MG63 (cell line): ENCODE measurements around the gene ZNF367. TPM values are rescaled to one million over a fixed set of nuclear protein-coding genes. Genes with fewer than 3 reads are reported as not detected.
"Not testable (repeated sequence)": the region's sequence is repeated elsewhere in the genome, so short reads cannot be mapped to it uniquely, and the experiment has no call there.

ENCODE experiments used
- DNase-seq: peaks from one replicate; pipeline ENCODE4 v3.0.0-alpha.2; 2020
- H3K27me3 ChIP-seq: fragments of 250-450 bp; sonication (Bioruptor Pico); 2 replicates; pipeline ENCODE4 v1.5.1; 2020; ENCODE audit warnings: mild to moderate bottlenecking, moderate library complexity
- H3K36me3 ChIP-seq: fragments of 250-450 bp; sonication (Bioruptor Pico); 2 replicates; pipeline ENCODE4 v1.5.1; 2020; ENCODE audit warnings: mild to moderate bottlenecking, moderate library complexity
- H3K4me3 ChIP-seq: fragments of 250-450 bp; sonication (Bioruptor Pico); 2 replicates; pipeline ENCODE4 v1.5.1; 2020; ENCODE audit warnings: mild to moderate bottlenecking, moderate library complexity
- H3K9me3 ChIP-seq: fragments of 250-450 bp; sonication (Bioruptor Pico); 2 replicates; pipeline ENCODE4 v1.5.1; 2020; ENCODE audit warnings: mild to moderate bottlenecking, moderate library complexity
- total RNA-seq: library from RNA; depleted of rRNA; stranded (reverse); fragments of >200 nt; shearing (Covaris generic); gene quantifications from 2 replicates; pipeline ENCODE4 v1.2.3, GENCODE V29; 2014; ENCODE audit warnings: low replicate concordance; rRNA removed

ZNF367 gene
- total RNA-seq, 1 experiment from 2014 or later, result 25.8 TPM

DNA sequence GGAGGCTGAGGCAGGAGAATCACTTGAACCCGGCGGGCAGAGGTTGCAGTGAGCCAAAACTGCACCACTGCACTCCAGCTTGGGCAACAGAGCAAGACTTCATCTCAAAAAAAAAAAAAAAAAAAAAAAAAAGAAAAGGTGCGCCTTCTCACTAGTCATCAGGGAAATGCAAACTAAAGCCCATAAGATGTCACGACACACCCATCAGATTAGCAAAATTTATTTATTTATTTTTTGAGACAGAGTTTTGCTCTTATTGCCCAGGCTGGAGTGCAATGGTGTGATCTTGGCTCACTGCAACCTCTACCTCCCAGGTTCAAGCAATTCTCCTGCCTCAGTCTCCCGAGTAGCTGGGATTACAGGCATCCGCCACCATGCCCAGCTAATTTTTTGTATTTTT lies 57.6 kb downstream of the ZNF367 start:
- H3K4me3 ChIP-seq, DNase-seq, H3K9me3 ChIP-seq, H3K36me3 ChIP-seq, H3K27me3 ChIP-seq: not testable (repeated sequence)

DNA sequence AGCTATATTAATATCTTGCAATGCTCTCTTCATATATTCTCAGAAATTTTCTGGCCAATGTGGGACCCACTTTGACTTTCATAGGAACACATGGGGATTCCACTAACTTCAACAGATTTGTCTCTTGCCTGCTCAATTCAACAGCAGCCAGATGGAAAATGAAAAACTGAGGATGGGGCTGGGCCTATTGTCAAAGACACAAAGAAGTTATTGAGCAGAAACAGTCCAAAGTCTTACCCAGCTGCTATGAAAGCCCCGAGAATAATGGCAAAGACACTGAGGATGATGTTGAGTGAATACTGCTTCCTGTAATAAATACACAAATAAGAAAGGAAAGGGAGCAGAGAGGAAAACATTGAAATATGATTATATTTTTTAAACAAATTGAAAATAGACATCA lies 67.3 kb downstream of the ZNF367 start:
- no peak for DNase-seq

DNA sequence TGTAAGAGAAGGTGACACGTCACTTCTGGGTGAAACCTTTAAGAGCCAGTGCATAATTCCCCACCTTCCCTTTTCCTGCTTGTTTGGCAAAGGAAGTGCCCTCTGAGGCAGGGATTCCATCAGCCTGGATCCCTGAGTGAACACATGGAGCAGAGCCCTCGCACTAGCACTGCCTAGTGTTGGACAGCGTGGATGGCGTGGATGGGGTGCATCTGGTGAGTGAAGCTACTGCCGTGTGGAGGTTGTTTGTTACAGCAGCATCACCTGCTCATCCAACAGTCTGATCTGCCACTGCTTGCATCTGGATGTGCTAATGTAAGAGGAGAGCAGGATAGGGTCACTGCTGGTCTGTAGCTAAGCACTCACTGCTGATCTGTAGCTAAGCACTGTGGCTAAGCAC lies 69.9 kb downstream of the ZNF367 start:
- no peak for DNase-seq
- Histone ChIP-seq H3K4me3 (no peak overlapping the region), H3K36me3 (peaks cover 3% of the 10 kb centered on the region; the same call in 1 of the 2 replicates), H3K9me3 (no peaks in the 10 kb centered on the region), H3K27me3 (no peaks in the 10 kb centered on the region)

More for the DNA sequence above, 67.3 kb downstream of the ZNF367 start:
- Histone ChIP-seq H3K27me3 (no peaks in the 10 kb centered on the region), H3K4me3 (no peak overlapping the region), H3K36me3 (no peaks in the 10 kb centered on the region; the same call in 1 of the 2 replicates), H3K9me3 (no peaks in the 10 kb centered on the region)

DNA sequence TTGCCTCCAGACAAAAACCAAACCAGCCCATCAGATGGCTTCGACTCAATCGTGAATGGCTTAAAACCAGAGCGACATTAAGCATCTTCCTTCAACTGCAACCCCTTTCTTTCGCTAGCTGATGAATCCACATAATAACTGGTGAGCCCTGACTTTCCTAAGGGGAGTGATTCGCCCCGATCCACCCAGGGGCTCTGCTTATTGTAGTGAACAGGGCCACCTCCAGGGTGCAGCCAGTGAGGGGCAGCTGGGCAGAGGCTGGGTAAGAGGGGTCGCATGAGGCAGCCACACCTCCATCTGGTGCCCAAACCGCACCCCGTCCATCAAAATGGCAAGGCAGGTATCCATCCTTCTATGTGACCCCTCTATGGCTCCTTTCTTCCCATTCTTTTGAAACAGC lies 72.6 kb downstream of the ZNF367 start:
- no peak for DNase-seq
- Histone ChIP-seq H3K27me3 (no peaks in the 10 kb centered on the region), H3K4me3 (no peak overlapping the region), H3K36me3 (peaks cover 5% of the 10 kb centered on the region; the same call in 1 of the 2 replicates), H3K9me3 (no peaks in the 10 kb centered on the region)

DNA sequence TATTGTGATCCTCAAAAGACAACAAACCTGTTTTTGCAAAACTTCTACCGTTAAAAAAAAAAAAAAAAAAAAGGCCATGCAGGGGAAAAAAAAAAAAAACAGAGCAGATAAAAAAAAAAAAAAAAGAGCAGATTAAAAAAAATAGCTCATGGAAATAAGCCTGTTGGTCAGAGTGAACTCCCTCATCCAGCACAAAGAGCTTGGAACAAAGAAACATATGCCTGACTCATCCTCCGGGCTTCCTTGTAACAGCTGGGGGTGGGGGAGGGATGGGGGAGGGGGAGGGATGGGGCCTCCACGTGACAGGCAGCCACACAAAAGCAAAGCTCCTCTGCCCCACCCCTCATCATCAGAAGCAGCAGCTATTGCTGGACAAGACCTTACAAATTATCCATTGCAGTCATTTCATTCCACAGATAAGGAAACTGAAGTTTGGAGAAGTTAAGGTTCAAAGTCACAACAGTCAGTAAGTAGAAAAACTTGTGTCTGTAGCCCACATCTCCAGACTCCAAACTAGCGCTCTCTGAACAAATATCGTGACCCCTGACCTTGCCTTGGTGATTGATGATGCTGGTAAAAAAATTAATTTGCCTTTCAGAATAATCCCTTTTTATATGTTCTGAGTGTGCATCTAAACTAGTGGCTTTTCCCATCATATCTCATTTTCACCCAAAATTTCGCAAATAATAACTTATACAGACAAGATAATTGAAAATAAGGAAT lies 73.6 kb downstream of the ZNF367 start:
- Histone ChIP-seq H3K27me3 (no peaks in the 10 kb centered on the region), H3K9me3 (no peaks in the 10 kb centered on the region), H3K4me3 (no peak overlapping the region), H3K36me3 (peaks cover 5% of the 10 kb centered on the region; the same call in 1 of the 2 replicates)
- DNase-seq, result peak; percentile 69

DNA sequence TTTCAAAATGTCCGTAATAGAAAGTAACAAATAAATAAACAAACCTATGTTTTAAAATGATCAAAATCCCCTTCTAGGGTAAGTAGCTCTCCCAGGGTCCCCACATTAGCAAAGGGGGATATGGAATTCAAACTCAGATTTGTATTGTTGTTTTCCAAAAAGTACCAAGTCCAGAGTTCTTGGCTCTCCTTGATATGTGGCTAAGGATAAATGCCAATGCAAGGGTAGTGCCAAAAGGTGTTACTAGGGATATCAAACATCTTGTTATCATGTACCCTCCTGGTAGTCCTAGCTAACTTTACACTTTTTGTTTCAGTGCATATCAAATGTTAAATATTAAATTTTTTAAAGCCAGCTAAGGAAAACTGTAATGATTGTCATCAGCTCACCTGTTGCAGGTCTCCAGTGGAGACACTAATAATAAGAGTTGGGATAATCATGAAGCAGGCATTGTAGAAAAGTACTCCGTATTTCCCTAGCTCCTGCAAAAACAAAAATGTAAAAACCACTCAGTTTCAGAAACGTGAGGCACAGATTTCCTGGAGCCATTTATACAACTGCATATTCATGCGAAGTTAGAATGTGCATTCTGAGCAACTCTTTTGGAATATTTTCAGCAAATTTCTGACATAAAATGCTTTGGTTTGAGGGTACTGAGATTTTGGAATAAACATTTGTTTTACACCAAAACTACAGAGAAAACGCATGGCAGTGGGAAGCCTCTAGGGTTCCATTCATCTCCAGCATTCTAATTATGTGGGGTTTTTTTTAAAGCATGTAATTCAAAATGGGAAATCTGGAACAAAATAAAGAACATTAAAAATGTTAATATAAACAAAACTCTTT lies 74.4 kb downstream of the ZNF367 start:
- H3K36me3 ChIP-seq, result peaks cover 5% of the 10 kb centered on the region; the same call in 1 of the 2 replicates
- H3K27me3 ChIP-seq, result no peaks in the 10 kb centered on the region
- no peak for DNase-seq
- no peak overlapping the region for H3K4me3 ChIP-seq
- H3K9me3 ChIP-seq, result no peaks in the 10 kb centered on the region

DNA sequence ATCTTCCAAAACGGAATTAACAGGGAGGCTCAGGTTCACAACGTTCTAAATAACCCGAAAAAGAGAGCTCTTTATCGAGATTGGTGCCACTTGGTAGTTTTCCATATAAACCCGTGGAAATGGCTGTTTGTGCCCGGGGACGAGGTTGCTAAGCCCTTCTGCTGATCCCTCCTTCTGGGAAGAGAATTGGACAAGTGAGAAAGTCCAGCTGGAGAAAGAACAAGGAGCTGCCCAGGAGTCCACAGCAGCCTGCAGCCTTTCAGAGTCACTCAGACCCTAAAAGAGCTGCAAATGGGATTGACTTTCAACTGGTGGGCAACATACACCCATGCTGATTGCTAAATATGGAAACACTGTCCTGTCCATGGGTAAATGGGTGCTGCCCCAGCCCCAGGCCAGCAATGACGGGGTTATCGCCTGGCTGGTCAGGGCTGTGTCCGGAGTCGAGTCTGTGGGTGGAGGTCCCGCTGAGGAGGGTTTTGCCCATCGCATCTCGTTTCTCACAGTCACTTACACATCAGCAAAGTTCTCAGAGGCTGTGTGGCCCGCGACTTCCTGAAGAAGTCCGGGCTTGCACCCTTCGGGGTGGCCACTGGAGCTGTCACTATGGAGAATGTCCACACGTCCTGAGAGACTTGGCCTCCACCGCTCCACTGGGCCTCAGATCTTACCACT lies 75.5 kb downstream of the ZNF367 start:
- no peak overlapping the region for H3K4me3 ChIP-seq
- peaks cover 5% of the 10 kb centered on the region; the same call in 1 of the 2 replicates for H3K36me3 ChIP-seq
- DNase-seq, result no peak
- no peaks in the 10 kb centered on the region for H3K27me3 ChIP-seq
- no peaks in the 10 kb centered on the region for H3K9me3 ChIP-seq

DNA sequence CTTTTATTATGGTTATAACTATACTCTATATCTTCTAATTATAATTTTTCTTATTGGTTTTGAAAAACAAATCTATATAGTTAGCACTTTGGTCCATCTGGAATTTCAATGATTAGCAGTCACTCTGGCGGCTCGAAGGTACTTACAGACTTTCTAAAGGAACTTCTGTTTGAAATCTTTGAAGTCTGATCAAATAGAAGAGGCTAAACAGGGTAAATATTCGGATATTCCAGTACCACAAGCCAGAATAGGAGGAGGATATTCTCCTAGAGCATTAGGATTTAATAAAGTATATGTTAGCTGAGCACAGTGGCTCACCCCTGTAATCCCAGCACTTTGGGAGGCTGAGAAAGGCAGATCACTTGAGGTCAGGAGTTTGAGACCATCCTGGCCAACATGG lies 77.5 kb downstream of the ZNF367 start:
- Histone ChIP-seq H3K27me3 (no peaks in the 10 kb centered on the region), H3K36me3 (peaks cover 5% of the 10 kb centered on the region; the same call in 1 of the 2 replicates), H3K4me3 (no peak overlapping the region), H3K9me3 (no peaks in the 10 kb centered on the region)
- DNase-seq, result no peak

DNA sequence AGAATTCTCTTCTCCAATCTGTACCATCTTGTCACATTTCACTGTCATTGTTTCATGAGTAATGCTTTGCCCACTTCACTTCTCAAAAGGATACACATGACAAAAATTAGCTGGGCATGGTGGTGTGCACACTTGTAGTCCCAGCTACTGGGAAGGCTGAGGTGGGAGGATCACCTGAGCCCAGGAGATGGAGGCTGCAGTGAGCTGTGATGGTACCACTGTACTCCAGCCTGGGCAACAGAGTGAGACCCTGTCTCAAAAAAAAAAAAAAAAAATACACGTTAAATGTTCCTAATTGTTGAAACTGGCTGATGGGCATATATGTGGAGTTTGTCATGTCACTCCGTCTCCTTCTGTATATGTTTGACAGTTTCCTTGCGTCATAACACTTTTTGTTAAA lies 79.9 kb downstream of the ZNF367 start:
- Histone ChIP-seq H3K9me3 (no peaks in the 10 kb centered on the region), H3K27me3 (no peaks in the 10 kb centered on the region), H3K36me3 (peaks cover 2% of the 10 kb centered on the region; the same call in 1 of the 2 replicates), H3K4me3 (no peak overlapping the region)
- no peak for DNase-seq

Other genes starting within 250 kb of the ZNF367 start
- 0.36 TPM in 1 of 2 replicates, not detected in the other for gene HSD17B3, start 116.2 kb downstream of the ZNF367 start, total RNA-seq
- 5.2 and 15.4 TPM in 2 replicates for gene SLC35D2, start 34.7 kb downstream of the ZNF367 start, total RNA-seq
- 15.9 and 19.4 TPM in 2 replicates for gene HABP4, start 31.8 kb upstream of the ZNF367 start, total RNA-seq
- gene CDC14B, start 201.5 kb upstream of the ZNF367 start, total RNA-seq, result 4.0 and 14.8 TPM in 2 replicates
- 15.6 and 20.3 TPM in 2 replicates for gene PRXL2C, start 236.9 kb upstream of the ZNF367 start, total RNA-seq